Activated CD4-positive, alpha-beta T cell treated with anti-CD3 and anti-CD28 coated beads, Interleukin-2, amount 10 ng/mL, durations not matched to agents 7 days and 5 days (primary cell): ENCODE measurements around the gene EMP1. TPM values are rescaled to one million over a fixed set of nuclear protein-coding genes. Genes with fewer than 3 reads are reported as not detected.
"Not testable (repeated sequence)": the region's sequence is repeated elsewhere in the genome, so short reads cannot be mapped to it uniquely, and the experiment has no call there.

Experiments used
- CTCF ChIA-PET: fragments of 350-600 bp; sonication (Branson Sonifier 250); formaldehyde crosslinking; loops from one replicate; lab custom pipeline; 2021; ENCODE audit warnings: antibody characterized with exemption; lab: Charles Lee
- POLR2A ChIA-PET: fragments of 350-600 bp; sonication (Branson Sonifier 250); formaldehyde crosslinking; loops from one replicate; lab custom pipeline; 2021; ENCODE audit warnings: antibody characterized with exemption; lab: Charles Lee
- DNase-seq: peaks from one replicate; pipeline ENCODE4 v3.0.0-alpha.2; 2020
- H3K27ac Mint-ChIP-seq: one replicate; pipeline ENCODE4 v1.8.0; 2021; ENCODE audit warnings: mild to moderate bottlenecking, moderate library complexity, mixed read lengths
- H3K27me3 Mint-ChIP-seq: one replicate; pipeline ENCODE4 v1.8.0; 2021; ENCODE audit warnings: mixed read lengths
- H3K36me3 Mint-ChIP-seq: one replicate; pipeline ENCODE4 v1.8.0; 2021; ENCODE audit warnings: low read depth, mixed read lengths
- H3K4me1 Mint-ChIP-seq: one replicate; pipeline ENCODE4 v1.8.0; 2021; ENCODE audit warnings: mixed read lengths
- H3K4me3 Mint-ChIP-seq: one replicate; pipeline ENCODE4 v1.8.0; 2021; ENCODE audit warnings: mild to moderate bottlenecking, moderate library complexity, mixed read lengths
- H3K9me3 Mint-ChIP-seq: one replicate; pipeline ENCODE4 v1.8.0; 2021; ENCODE audit warnings: mixed read lengths
- total RNA-seq, 2 experiments: library from RNA; stranded (reverse); gene quantifications; one replicate each; pipeline ENCODE4 v1.2.3, GENCODE V29; 2021

Gene EMP1
- total RNA-seq, 2 experiments from 2014 or later, result 35.0 to 36.1 TPM

DNA sequence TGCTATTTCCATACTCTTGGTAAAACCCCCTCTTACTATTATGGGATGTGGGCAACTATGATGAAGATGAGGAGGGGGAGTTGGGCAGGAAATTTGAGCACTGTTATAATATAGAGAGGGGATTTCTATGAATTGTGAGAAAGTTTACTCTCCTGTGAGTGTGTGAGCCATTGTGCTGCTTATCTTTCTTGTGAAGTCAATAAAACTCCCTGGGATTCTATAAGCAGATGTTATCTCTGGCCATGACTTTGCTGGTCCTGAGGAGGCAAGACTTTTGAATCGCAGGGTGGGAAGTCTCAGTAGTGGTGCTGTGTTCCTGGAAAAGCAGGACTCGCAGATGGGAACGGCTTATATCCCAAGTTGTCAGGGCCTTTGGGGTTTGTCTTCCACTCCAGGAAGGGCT, 62.2 kb downstream of the EMP1 start:
- DNase-seq, result no peak
- H3K27me3 Mint-ChIP-seq, result peaks cover 2% of the 10 kb centered on the region
- no peak overlapping the region for H3K27ac Mint-ChIP-seq
- ChIA-PET POLR2A (no interaction called here), CTCF (no interaction called here)
- H3K4me1 Mint-ChIP-seq, result peaks cover 4% of the 10 kb centered on the region
- H3K36me3 Mint-ChIP-seq, result no peaks in the 10 kb centered on the region
- no peaks in the 10 kb centered on the region for H3K9me3 Mint-ChIP-seq
- H3K4me3 Mint-ChIP-seq, result no peak overlapping the region

- DNase-seq, H3K4me1 Mint-ChIP-seq, H3K36me3 Mint-ChIP-seq, H3K27me3 Mint-ChIP-seq, H3K9me3 Mint-ChIP-seq, POLR2A ChIA-PET, CTCF ChIA-PET, H3K4me3 Mint-ChIP-seq, H3K27ac Mint-ChIP-seq: not testable (repeated sequence)
These were observed 63.1 kb downstream of the EMP1 start for GRCh38 chr12:13259625-13260024.

- H3K27ac Mint-ChIP-seq, CTCF ChIA-PET, H3K4me3 Mint-ChIP-seq, POLR2A ChIA-PET, DNase-seq, H3K36me3 Mint-ChIP-seq, H3K9me3 Mint-ChIP-seq, H3K4me1 Mint-ChIP-seq: not testable (repeated sequence)
- H3K27me3 Mint-ChIP-seq, result peaks cover 15% of the 10 kb centered on the region
These were observed 71.3 kb downstream of the EMP1 start for GRCh38 chr12:13267826-13268225.

GRCh38 chr12:13268581-13268980, 72.1 kb downstream of the EMP1 start:
- peaks cover 18% of the 10 kb centered on the region for H3K27me3 Mint-ChIP-seq
- ChIA-PET CTCF (no interaction called here), POLR2A (no interaction called here)
- H3K4me1 Mint-ChIP-seq, result no peaks in the 10 kb centered on the region
- H3K36me3 Mint-ChIP-seq, result no peaks in the 10 kb centered on the region
- no peak overlapping the region for H3K4me3 Mint-ChIP-seq
- H3K27ac Mint-ChIP-seq, result no peak overlapping the region
- DNase-seq, result no peak
- no peaks in the 10 kb centered on the region for H3K9me3 Mint-ChIP-seq

Other genes starting within 250 kb of the EMP1 start
- gene GPRC5D, start 244.6 kb upstream of the EMP1 start, total RNA-seq, result under 1 TPM; 0.22 to 0.67 TPM
- gene HEBP1, start 196.5 kb upstream of the EMP1 start, total RNA-seq, result 10 to 100 TPM; 19.6 to 21.2 TPM
- 1 to 10 TPM; 3.9 to 4.4 TPM for gene FAM234B, start 152.3 kb upstream of the EMP1 start, total RNA-seq
- gene GSG1, start 93.1 kb upstream of the EMP1 start, total RNA-seq, result not detected